WTC11 (cell line): ENCODE measurements around the gene BCORL1. TPM values are rescaled to one million over a fixed set of nuclear protein-coding genes. Genes with fewer than 3 reads are reported as not detected.

Experiments used
- ATAC-seq: fragments of 200-7000 bp; cut with Tn5 transposase; 2 replicates; pipeline ENCODE4 v1.10.0; 2021; ENCODE audit warnings: mild to moderate bottlenecking, moderate library complexity
- CTCF ChIA-PET: fragments of 300-600 bp; sonication (Branson Sonifier 250); formaldehyde crosslinking; loops from one replicate; lab custom pipeline; 2021; ENCODE audit warnings: antibody characterized with exemption; lab: Charles Lee
- POLR2A ChIA-PET: fragments of 350-600 bp; sonication (Branson Sonifier 250); formaldehyde crosslinking; loops from one replicate; lab custom pipeline; 2021; ENCODE audit warnings: antibody characterized with exemption; lab: Charles Lee
- DNase-seq: peaks from one replicate; pipeline ENCODE4 v3.0.0; 2021; ENCODE audit warnings: low spot score
- H3K27ac Mint-ChIP-seq: 2 replicates; pipeline ENCODE4 v1.8.0; 2021; ENCODE audit warnings: mixed read lengths
- H3K27me3 Mint-ChIP-seq: 2 replicates; pipeline ENCODE4 v1.8.0; 2021; ENCODE audit warnings: low read depth, mild to moderate bottlenecking, moderate library complexity, mixed read lengths
- H3K36me3 Mint-ChIP-seq: 2 replicates; pipeline ENCODE4 v1.8.0; 2021; ENCODE audit warnings: mixed read lengths
- H3K4me1 Mint-ChIP-seq: 2 replicates; pipeline ENCODE4 v1.8.0; 2022; ENCODE audit warnings: mixed read lengths
- H3K4me3 Mint-ChIP-seq: 2 replicates; pipeline ENCODE4 v1.8.0; 2021; ENCODE audit warnings: mild to moderate bottlenecking, moderate library complexity, mixed read lengths
- H3K9me3 Mint-ChIP-seq: 2 replicates; pipeline ENCODE4 v1.8.0; 2021; ENCODE audit warnings: mixed read lengths
- AFF4 ChIP-seq: sonication (generic); formaldehyde crosslinking; IDR thresholded peaks from 2 replicates; pipeline ENCODE4 v1.8.1; 2023; ENCODE audit warnings: mild to moderate bottlenecking, missing genetic modification reagents, borderline replicate concordance
- ATF1 ChIP-seq: sonication (generic); formaldehyde crosslinking; IDR thresholded peaks from 2 replicates; pipeline ENCODE4 v1.8.1; 2023; ENCODE audit warnings: mild to moderate bottlenecking, moderate library complexity, missing genetic modification reagents
- ATF6 ChIP-seq: sonication (generic); formaldehyde crosslinking; IDR thresholded peaks from 2 replicates; pipeline ENCODE4 v1.8.1; 2023; ENCODE audit warnings: mild to moderate bottlenecking, missing genetic modification reagents
- CDX4 ChIP-seq: fragments of 250-450 bp; sonication (Bioruptor Pico); IDR thresholded peaks from 2 replicates; pipeline ENCODE4 v1.9.0; 2021; ENCODE audit warnings: moderate library complexity, mild to moderate bottlenecking, inconsistent platforms, borderline replicate concordance
- FOXK1 ChIP-seq: sonication (generic); formaldehyde crosslinking; IDR thresholded peaks from 2 replicates; pipeline ENCODE4 v1.8.0; 2022; ENCODE audit warnings: mild to moderate bottlenecking, moderate library complexity, missing genetic modification reagents
- FOXP1 ChIP-seq: sonication (generic); formaldehyde crosslinking; IDR thresholded peaks from 2 replicates; pipeline ENCODE4 v1.8.0; 2022; ENCODE audit warnings: missing genetic modification reagents, mild to moderate bottlenecking, moderate library complexity, borderline replicate concordance
- FOXP4 ChIP-seq: sonication (generic); formaldehyde crosslinking; IDR thresholded peaks from 2 replicates; pipeline ENCODE4 v1.8.0; 2022; ENCODE audit warnings: mild to moderate bottlenecking, missing genetic modification reagents
- KAT7 ChIP-seq: sonication (generic); formaldehyde crosslinking; IDR thresholded peaks from 2 replicates; pipeline ENCODE4 v1.8.1; 2023; ENCODE audit warnings: missing genetic modification reagents, mild to moderate bottlenecking, borderline replicate concordance
- NFATC4 ChIP-seq: fragments of 250-450 bp; sonication (Bioruptor Pico); IDR thresholded peaks from 2 replicates; pipeline ENCODE4 v1.9.0; 2021; ENCODE audit warnings: mild to moderate bottlenecking
- OVOL2 ChIP-seq: fragments of 250-450 bp; sonication (Bioruptor Pico); IDR thresholded peaks from 2 replicates; pipeline ENCODE4 v1.9.0; 2021; ENCODE audit warnings: mild to moderate bottlenecking, borderline replicate concordance
- PRDM15 ChIP-seq: sonication (generic); formaldehyde crosslinking; IDR thresholded peaks from 2 replicates; pipeline ENCODE4 v1.8.0; 2022; ENCODE audit warnings: missing genetic modification reagents
- RELA ChIP-seq: sonication (generic); formaldehyde crosslinking; IDR thresholded peaks from 2 replicates; pipeline ENCODE4 v1.8.1; 2022; ENCODE audit warnings: missing genetic modification reagents, mild to moderate bottlenecking, borderline replicate concordance
- SMAD3 ChIP-seq: sonication (generic); formaldehyde crosslinking; IDR thresholded peaks from 2 replicates; pipeline ENCODE4 v1.8.0; 2022; ENCODE audit warnings: missing genetic modification reagents, mild to moderate bottlenecking, borderline replicate concordance
- SOX15 ChIP-seq: fragments of 250-450 bp; sonication (Bioruptor Pico); IDR thresholded peaks from 2 replicates; pipeline ENCODE4 v1.9.0; 2021; ENCODE audit warnings: mild to moderate bottlenecking
- TP53 ChIP-seq: sonication (generic); formaldehyde crosslinking; IDR thresholded peaks from 2 replicates; pipeline ENCODE4 v1.8.1; 2023; ENCODE audit warnings: mild to moderate bottlenecking, missing genetic modification reagents
- ZBTB43 ChIP-seq: sonication (generic); formaldehyde crosslinking; IDR thresholded peaks from 2 replicates; pipeline ENCODE4 v1.8.1; 2023; ENCODE audit warnings: mild to moderate bottlenecking, missing genetic modification reagents
- ZNF121 ChIP-seq: sonication (generic); formaldehyde crosslinking; IDR thresholded peaks from 2 replicates; pipeline ENCODE4 v1.8.0; 2023; ENCODE audit warnings: missing genetic modification reagents
- ZNF138 ChIP-seq: sonication (generic); formaldehyde crosslinking; conservative IDR thresholded peaks from 2 replicates; pipeline ENCODE4 v1.8.1; 2022; ENCODE audit warnings: mild to moderate bottlenecking, moderate library complexity, missing genetic modification reagents
- ZNF232 ChIP-seq: sonication (generic); formaldehyde crosslinking; IDR thresholded peaks from 2 replicates; pipeline ENCODE4 v1.8.0; 2022; ENCODE audit warnings: mild to moderate bottlenecking, missing genetic modification reagents
- ZNF281 ChIP-seq: sonication (generic); formaldehyde crosslinking; IDR thresholded peaks from 2 replicates; pipeline ENCODE4 v1.8.0; 2023; ENCODE audit warnings: mild to moderate bottlenecking, missing genetic modification reagents
- total RNA-seq: library from RNA; stranded (reverse); gene quantifications from 3 replicates; pipeline ENCODE4 v1.2.3, GENCODE V29; 2021

The BCORL1 gene
- total RNA-seq, 1 experiment from 2014 or later = 12.0 TPM

GRCh38 chrX:130048686-130049222 lies 66.3 kb downstream of the BCORL1 start:
- Mint-ChIP-seq H3K27me3 (no peaks in the 10 kb centered on the region), H3K4me1 (no peaks in the 10 kb centered on the region), H3K4me3 (no peak overlapping the region), H3K36me3 (peaks cover 15% of the 10 kb centered on the region), H3K9me3 (peaks cover 4% of the 10 kb centered on the region), H3K27ac (no peak overlapping the region)
- DNase-seq (no peak), ATAC-seq (no peak)
- TF ChIP-seq KAT7 (CRISPR knock-in tag) (no peak), NFATC4 (CRISPR knock-in tag) (no peak), FOXK1 (CRISPR knock-in tag) (no peak), ZBTB43 (no peak), CDX4 (no peak), ZNF121 (no peak), ZNF281 (CRISPR knock-in tag) (no peak), ZNF232 (no peak), ATF1 (CRISPR knock-in tag) (no peak), SMAD3 (CRISPR knock-in tag) (no peak), ATF6 (CRISPR knock-in tag) (no peak), FOXP1 (CRISPR knock-in tag) (no peak), TP53 (CRISPR knock-in tag) (no peak), RELA (no peak), SOX15 (CRISPR knock-in tag) (no peak), FOXP4 (CRISPR knock-in tag) (no peak), PRDM15 (no peak), ZNF138 (CRISPR knock-in tag) (no peak), AFF4 (no peak), OVOL2 (CRISPR knock-in tag) (no peak)
- ChIA-PET POLR2A (no interaction called here), CTCF (no interaction called here)
